Measurements from ENCODE around the gene SIAH3.

DNA sequence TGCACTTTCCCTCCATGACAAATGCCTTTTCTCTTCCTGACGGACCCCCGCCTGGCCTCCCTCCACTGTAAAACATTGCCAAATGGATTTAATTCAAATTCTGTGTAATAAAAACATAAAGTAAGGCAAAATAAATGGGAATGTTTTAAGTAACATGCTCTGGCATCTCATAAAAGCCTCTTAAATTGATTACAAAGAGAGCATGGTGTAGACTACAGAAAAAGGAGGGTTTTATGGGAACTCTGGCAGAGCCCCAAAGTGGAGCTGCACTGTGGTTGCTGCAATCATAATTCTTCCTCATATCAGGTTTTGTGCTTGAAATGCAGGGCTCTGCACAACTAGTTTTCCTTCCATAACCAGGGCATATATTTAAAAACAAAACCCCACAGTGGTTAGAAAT lies 44.3 kb upstream of the SIAH3 start:
- TF ChIP-seq, protein P1, sequence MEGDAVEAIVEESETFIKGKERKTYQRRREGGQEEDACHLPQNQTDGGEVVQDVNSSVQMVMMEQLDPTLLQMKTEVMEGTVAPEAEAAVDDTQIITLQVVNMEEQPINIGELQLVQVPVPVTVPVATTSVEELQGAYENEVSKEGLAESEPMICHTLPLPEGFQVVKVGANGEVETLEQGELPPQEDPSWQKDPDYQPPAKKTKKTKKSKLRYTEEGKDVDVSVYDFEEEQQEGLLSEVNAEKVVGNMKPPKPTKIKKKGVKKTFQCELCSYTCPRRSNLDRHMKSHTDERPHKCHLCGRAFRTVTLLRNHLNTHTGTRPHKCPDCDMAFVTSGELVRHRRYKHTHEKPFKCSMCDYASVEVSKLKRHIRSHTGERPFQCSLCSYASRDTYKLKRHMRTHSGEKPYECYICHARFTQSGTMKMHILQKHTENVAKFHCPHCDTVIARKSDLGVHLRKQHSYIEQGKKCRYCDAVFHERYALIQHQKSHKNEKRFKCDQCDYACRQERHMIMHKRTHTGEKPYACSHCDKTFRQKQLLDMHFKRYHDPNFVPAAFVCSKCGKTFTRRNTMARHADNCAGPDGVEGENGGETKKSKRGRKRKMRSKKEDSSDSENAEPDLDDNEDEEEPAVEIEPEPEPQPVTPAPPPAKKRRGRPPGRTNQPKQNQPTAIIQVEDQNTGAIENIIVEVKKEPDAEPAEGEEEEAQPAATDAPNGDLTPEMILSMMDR (IDR thresholded peaks at IDR 0.05), result no peak
- TF ChIP-seq POLR2A (IDR thresholded peaks at IDR 0.05), result no peak
- TF ChIP-seq POLR2AphosphoS5 (IDR thresholded peaks at IDR 0.05), result no peak
- TF ChIP-seq EP300 (IDR thresholded peaks at IDR 0.05; ENCODE audit: low read depth), result no peak

All from transverse colon (tissue), 4 donors.